Measurements from ENCODE around the gene KRT10.

KRT10 gene

GRCh38 chr17:40801157-40801556 lies 21.3 kb downstream of the KRT10 start:
- no peak for DNase-seq

- no peak for DNase-seq
These were observed 22.0 kb downstream of the KRT10 start for GRCh38 chr17:40800381-40800780.

- no peak for DNase-seq
These were observed 22.6 kb downstream of the KRT10 start, which contains the start of gene KRT28 for GRCh38 chr17:40799859-40800258. KRT28 (minus strand) TSS chr17:40799959; CDS start chr17:40799893, 66 bp downstream.

GRCh38 chr17:40796846-40797245 lies 25.6 kb downstream of the KRT10 start:
- no peak for DNase-seq

- DNase-seq = no peak
These were observed 27.3 kb downstream of the KRT10 start for GRCh38 chr17:40795019-40795667.

GRCh38 chr17:40794466-40794865 lies 27.9 kb downstream of the KRT10 start:
- DNase-seq = peak; percentile 14

GRCh38 chr17:40793832-40794231 lies 28.6 kb downstream of the KRT10 start:
- DNase-seq = no peak

GRCh38 chr17:40791787-40792436 lies 30.5 kb downstream of the KRT10 start:
- DNase-seq = peak; percentile 39

GRCh38 chr17:40791111-40791510 lies 31.3 kb downstream of the KRT10 start:
- DNase-seq = no peak

GRCh38 chr17:40782450-40782849 lies 40.0 kb downstream of the KRT10 start, which contains the start of gene KRT27:
KRT27 (minus strand) TSS chr17:40782550; CDS start chr17:40782493, 57 bp downstream.
- DNase-seq = no peak

- peak; percentile 47 for DNase-seq
These were observed 43.1 kb downstream of the KRT10 start for GRCh38 chr17:40779181-40779909.

GRCh38 chr17:40778461-40778860 lies 44.0 kb downstream of the KRT10 start:
- no peak for DNase-seq

- no peak for DNase-seq
These were observed 44.4 kb downstream of the KRT10 start for GRCh38 chr17:40777971-40778370.

- no peak for DNase-seq
These were observed 45.0 kb downstream of the KRT10 start for GRCh38 chr17:40777459-40777858.

GRCh38 chr17:40775945-40776344 lies 46.5 kb downstream of the KRT10 start:
- no peak for DNase-seq

- no peak for DNase-seq
These were observed 50.3 kb downstream of the KRT10 start, which contains the start of gene KRT26 for GRCh38 chr17:40772101-40772500. KRT26 (minus strand) TSS chr17:40772201; CDS start chr17:40772113, 88 bp downstream.
